SK-N-SH treated with all-trans-retinoic acid at 6 μM for 48 hours (cell line): ENCODE data around the gene ADGRF4.

Experiments
- ATAC-seq: fragments of 200-7000 bp; cut with Tn5 transposase; 3 replicates; pipeline ENCODE4 v1.9.1; 2020; ENCODE audit warnings: mild to moderate bottlenecking, moderate library complexity
- ARNTL ChIP-seq: fragments of 450-650 bp; formaldehyde crosslinking; IDR thresholded peaks from 2 replicates; pipeline ENCODE4 v1.5.0; 2020; ENCODE audit warnings: low read depth, mild to moderate bottlenecking, moderate library complexity, borderline replicate concordance
- BACH2 ChIP-seq: fragments of 250-450 bp; sonication (Bioruptor Pico); IDR thresholded peaks from 2 replicates; pipeline ENCODE4 v1.9.0; 2021; ENCODE audit warnings: mild to moderate bottlenecking, borderline replicate concordance
- CSDC2 ChIP-seq: fragments of 250-450 bp; sonication (Bioruptor Pico); IDR thresholded peaks from 2 replicates; pipeline ENCODE4 v1.5.0; 2020; ENCODE audit warnings: mild to moderate bottlenecking, moderate library complexity
- GLIS3 ChIP-seq: fragments of 250-450 bp; sonication (Bioruptor Pico); IDR thresholded peaks from 2 replicates; pipeline ENCODE4 v1.5.0; 2020; ENCODE audit warnings: mild to moderate bottlenecking, moderate library complexity
- OSR1 ChIP-seq: fragments of 250-450 bp; sonication (Bioruptor Pico); IDR thresholded peaks from 2 replicates; pipeline ENCODE4 v1.8.0; 2022; ENCODE audit warnings: moderate library complexity, mild to moderate bottlenecking, inconsistent platforms
- PPARA ChIP-seq: fragments of 250-450 bp; sonication (Bioruptor Pico); IDR thresholded peaks from 2 replicates; pipeline ENCODE4 v1.5.0; 2020; ENCODE audit warnings: mild to moderate bottlenecking, borderline replicate concordance
- RARB ChIP-seq: fragments of 250-450 bp; sonication (Bioruptor Pico); IDR thresholded peaks from 2 replicates; pipeline ENCODE4 v1.8.0; 2021; ENCODE audit warnings: mild to moderate bottlenecking, moderate library complexity
- SNAI2 ChIP-seq: fragments of 250-450 bp; sonication (Bioruptor Pico); IDR thresholded peaks from 2 replicates; pipeline ENCODE4 v1.5.0; 2020; ENCODE audit warnings: mild to moderate bottlenecking, moderate library complexity
- TCF4 ChIP-seq: fragments of 250-450 bp; sonication (Bioruptor Pico); IDR thresholded peaks from 2 replicates; pipeline ENCODE4 v1.8.0; 2021; ENCODE audit warnings: mild to moderate bottlenecking, moderate library complexity, borderline replicate concordance
- ZC3H10 ChIP-seq: fragments of 250-450 bp; sonication (Bioruptor Pico); IDR thresholded peaks from 2 replicates; pipeline ENCODE4 v1.5.1; 2021; ENCODE audit warnings: mild to moderate bottlenecking, moderate library complexity
- ZNF565 ChIP-seq: fragments of 450-650 bp; formaldehyde crosslinking; conservative IDR thresholded peaks from 2 replicates; pipeline ENCODE4 v1.5.0; 2020; ENCODE audit warnings: low read depth, mild to moderate bottlenecking, moderate library complexity
- ZNF70 ChIP-seq: fragments of 450-650 bp; formaldehyde crosslinking; IDR thresholded peaks from 2 replicates; pipeline ENCODE4 v1.5.0; 2020; ENCODE audit warnings: mild to moderate bottlenecking, moderate library complexity
- ZNF8 ChIP-seq: fragments of 450-650 bp; formaldehyde crosslinking; IDR thresholded peaks from 2 replicates; pipeline ENCODE4 v1.5.0; 2020; ENCODE audit warnings: mild to moderate bottlenecking, moderate library complexity
- TF ChIP-seq, protein P1 (sequence below): fragments of 250-450 bp; sonication (Bioruptor Pico); IDR thresholded peaks from 2 replicates; pipeline ENCODE4 v1.8.0; 2021; ENCODE audit warnings: low read depth, mild to moderate bottlenecking, moderate library complexity, borderline replicate concordance
- TF ChIP-seq, protein P2 (sequence below): fragments of 250-450 bp; sonication (Bioruptor Pico); IDR thresholded peaks from 2 replicates; pipeline ENCODE4 v1.8.0; 2020; ENCODE audit warnings: mild to moderate bottlenecking, moderate library complexity, borderline replicate concordance
- TF ChIP-seq, protein P3 (sequence below): fragments of 250-450 bp; sonication (Bioruptor Pico); IDR thresholded peaks from 2 replicates; pipeline ENCODE4 v1.5.1; 2021; ENCODE audit warnings: mild to moderate bottlenecking, moderate library complexity
- TF ChIP-seq, protein P4 (sequence below): fragments of 250-450 bp; sonication (Bioruptor Pico); IDR thresholded peaks from 2 replicates; pipeline ENCODE4 v1.5.1; 2020; ENCODE audit warnings: low read depth, mild to moderate bottlenecking, moderate library complexity

ADGRF4 gene

DNA sequence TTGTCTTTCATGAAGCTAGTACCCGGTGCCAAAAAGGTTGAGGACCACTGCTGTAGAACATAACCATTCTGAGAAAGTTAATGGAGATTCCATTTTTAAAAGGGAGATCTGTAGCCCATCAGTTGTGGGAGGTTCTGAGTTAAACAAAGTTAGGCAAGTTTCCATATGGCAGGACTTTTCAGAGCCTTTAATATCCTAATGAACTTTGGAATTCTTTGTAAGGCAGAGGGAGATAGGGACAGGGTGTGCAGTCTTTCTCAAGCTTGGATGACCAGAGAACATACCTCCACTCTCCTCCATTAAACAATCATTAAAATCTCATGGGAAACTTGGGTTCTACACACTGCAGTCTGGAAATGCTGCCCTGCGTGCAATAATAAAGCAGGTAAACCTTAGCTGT lies 14.8 kb downstream of the ADGRF4 start (continued):
- TF ChIP-seq, protein P1, sequence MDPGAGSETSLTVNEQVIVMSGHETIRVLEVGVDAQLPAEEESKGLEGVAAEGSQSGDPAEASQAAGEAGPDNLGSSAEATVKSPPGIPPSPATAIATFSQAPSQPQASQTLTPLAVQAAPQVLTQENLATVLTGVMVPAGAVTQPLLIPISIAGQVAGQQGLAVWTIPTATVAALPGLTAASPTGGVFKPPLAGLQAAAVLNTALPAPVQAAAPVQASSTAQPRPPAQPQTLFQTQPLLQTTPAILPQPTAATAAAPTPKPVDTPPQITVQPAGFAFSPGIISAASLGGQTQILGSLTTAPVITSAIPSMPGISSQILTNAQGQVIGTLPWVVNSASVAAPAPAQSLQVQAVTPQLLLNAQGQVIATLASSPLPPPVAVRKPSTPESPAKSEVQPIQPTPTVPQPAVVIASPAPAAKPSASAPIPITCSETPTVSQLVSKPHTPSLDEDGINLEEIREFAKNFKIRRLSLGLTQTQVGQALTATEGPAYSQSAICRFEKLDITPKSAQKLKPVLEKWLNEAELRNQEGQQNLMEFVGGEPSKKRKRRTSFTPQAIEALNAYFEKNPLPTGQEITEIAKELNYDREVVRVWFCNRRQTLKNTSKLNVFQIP (CRISPR knock-in tag): no peak

DNA sequence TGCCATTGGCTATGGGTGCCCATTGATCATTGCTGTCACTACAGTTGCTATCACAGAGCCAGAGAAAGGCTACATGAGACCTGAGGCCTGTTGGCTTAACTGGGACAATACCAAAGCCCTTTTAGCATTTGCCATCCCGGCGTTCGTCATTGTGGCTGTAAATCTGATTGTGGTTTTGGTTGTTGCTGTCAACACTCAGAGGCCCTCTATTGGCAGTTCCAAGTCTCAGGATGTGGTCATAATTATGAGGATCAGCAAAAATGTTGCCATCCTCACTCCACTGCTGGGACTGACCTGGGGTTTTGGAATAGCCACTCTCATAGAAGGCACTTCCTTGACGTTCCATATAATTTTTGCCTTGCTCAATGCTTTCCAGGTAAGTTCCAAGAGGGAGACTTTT lies 16.4 kb downstream of the ADGRF4 start:
- no peak for ATAC-seq

DNA sequence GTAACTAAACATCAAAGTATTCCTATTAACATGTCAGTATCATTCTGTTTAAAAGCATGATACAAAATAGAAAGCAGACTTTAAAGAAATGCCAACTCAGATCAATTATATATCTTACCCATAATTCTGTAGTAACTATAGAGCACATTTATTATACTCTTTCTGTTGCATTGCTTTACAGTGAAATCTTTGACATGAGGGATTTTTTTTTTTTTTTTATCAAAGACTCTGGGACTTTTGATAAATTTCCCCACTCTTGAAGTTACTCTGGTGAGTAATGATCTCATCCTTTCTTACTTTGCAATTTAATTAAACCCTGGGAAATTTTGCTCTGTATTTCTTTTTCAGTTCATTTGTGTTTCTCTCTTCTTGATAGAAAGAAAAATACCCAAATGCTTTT lies 17.4 kb downstream of the ADGRF4 start:
- ATAC-seq: no peak
- TF ChIP-seq ARNTL (no peak), TCF4 (CRISPR knock-in tag) (no peak), SNAI2 (CRISPR knock-in tag) (no peak)
- TF ChIP-seq, protein P2, sequence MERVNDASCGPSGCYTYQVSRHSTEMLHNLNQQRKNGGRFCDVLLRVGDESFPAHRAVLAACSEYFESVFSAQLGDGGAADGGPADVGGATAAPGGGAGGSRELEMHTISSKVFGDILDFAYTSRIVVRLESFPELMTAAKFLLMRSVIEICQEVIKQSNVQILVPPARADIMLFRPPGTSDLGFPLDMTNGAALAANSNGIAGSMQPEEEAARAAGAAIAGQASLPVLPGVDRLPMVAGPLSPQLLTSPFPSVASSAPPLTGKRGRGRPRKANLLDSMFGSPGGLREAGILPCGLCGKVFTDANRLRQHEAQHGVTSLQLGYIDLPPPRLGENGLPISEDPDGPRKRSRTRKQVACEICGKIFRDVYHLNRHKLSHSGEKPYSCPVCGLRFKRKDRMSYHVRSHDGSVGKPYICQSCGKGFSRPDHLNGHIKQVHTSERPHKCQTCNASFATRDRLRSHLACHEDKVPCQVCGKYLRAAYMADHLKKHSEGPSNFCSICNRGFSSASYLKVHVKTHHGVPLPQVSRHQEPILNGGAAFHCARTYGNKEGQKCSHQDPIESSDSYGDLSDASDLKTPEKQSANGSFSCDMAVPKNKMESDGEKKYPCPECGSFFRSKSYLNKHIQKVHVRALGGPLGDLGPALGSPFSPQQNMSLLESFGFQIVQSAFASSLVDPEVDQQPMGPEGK (CRISPR knock-in tag): no peak
- TF ChIP-seq, protein P3, sequence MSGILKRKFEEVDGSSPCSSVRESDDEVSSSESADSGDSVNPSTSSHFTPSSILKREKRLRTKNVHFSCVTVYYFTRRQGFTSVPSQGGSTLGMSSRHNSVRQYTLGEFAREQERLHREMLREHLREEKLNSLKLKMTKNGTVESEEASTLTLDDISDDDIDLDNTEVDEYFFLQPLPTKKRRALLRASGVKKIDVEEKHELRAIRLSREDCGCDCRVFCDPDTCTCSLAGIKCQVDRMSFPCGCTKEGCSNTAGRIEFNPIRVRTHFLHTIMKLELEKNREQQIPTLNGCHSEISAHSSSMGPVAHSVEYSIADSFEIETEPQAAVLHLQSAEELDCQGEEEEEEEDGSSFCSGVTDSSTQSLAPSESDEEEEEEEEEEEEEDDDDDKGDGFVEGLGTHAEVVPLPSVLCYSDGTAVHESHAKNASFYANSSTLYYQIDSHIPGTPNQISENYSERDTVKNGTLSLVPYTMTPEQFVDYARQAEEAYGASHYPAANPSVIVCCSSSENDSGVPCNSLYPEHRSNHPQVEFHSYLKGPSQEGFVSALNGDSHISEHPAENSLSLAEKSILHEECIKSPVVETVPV (CRISPR knock-in tag): no peak
- TF ChIP-seq, all 23 proteins: peak for 0

More for the DNA sequence above, 16.4 kb downstream of the ADGRF4 start:
- no peak for TF ChIP-seq ZC3H10 (CRISPR knock-in tag)
- no peak for TF ChIP-seq PPARA
- TF ChIP-seq BACH2: no peak
- no peak for TF ChIP-seq RARB
- TF ChIP-seq ZNF565 (CRISPR knock-in tag): no peak
- no peak for TF ChIP-seq CSDC2 (CRISPR knock-in tag)
- TF ChIP-seq SNAI2 (CRISPR knock-in tag): no peak
- TF ChIP-seq TCF4 (CRISPR knock-in tag): no peak
- no peak for TF ChIP-seq OSR1 (CRISPR knock-in tag)

DNA sequence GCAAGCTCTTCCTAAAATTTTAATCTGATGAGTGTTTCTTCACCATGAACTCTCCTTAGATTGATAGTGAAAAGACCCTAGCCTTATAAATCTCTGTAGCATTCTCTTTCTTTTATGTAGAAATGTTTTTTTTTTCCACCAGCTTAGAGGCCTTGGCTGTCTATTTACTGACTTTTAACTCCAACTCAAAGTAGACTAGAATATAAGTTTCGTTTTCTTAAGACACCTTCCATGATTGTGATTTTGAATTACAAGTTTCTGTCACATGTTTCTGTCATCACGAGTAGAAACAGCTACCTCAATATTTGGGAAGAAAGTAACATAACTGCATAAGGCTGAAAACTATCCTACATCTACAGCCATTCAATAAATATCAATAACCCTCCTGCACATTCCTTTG lies 17.8 kb downstream of the ADGRF4 start:
- TF ChIP-seq GLIS3: no peak
- TF ChIP-seq ZNF8: no peak
- TF ChIP-seq SNAI2 (CRISPR knock-in tag): no peak
- TF ChIP-seq, protein P1 (CRISPR knock-in tag): no peak
- TF ChIP-seq, protein P4, sequence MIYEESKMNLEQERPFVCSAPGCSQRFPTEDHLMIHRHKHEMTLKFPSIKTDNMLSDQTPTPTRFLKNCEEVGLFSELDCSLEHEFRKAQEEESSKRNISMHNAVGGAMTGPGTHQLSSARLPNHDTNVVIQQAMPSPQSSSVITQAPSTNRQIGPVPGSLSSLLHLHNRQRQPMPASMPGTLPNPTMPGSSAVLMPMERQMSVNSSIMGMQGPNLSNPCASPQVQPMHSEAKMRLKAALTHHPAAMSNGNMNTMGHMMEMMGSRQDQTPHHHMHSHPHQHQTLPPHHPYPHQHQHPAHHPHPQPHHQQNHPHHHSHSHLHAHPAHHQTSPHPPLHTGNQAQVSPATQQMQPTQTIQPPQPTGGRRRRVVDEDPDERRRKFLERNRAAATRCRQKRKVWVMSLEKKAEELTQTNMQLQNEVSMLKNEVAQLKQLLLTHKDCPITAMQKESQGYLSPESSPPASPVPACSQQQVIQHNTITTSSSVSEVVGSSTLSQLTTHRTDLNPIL (CRISPR knock-in tag): no peak
- no peak for TF ChIP-seq RARB
- no peak for TF ChIP-seq BACH2
- TF ChIP-seq ZNF70 (CRISPR knock-in tag): no peak
- ATAC-seq: no peak

DNA sequence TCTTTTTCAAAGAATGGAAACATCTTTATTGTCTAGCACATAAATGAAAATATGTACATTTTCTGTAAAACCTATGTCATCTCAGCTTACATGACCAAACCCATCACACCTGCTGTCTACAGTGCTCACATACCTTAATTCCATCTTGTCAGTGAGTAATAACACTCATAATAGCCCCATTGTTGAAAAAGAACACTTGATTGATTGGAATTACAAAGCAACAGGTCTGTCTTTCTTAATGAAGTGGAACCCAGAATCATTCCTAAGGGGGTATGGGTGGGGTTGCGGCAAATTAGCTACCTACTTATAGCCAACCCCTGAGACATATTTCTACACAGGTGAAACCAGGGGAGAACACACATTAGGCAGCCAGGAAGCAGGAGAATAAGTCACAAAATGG lies 20.2 kb downstream of the ADGRF4 start:
- TF ChIP-seq, protein P4 (CRISPR knock-in tag): no peak
- TF ChIP-seq, all 23 proteins: peak for 0
- ATAC-seq: no peak
